Endothelial cell (in vitro differentiated cells): Measurements from ENCODE around the gene TMEM53. TPM values are rescaled to one million over a fixed set of nuclear protein-coding genes. Genes with fewer than 3 reads are reported as not detected.
"Not testable (repeated sequence)": the region's sequence is repeated elsewhere in the genome, so short reads cannot be mapped to it uniquely, and the experiment has no call there.

ENCODE experiments used
- DNase-seq: peaks from one replicate; pipeline ENCODE4 v3.0.0; 2021; ENCODE audit warnings: low spot score
- H3K27ac Mint-ChIP-seq: one replicate; pipeline ENCODE4 v1.8.0; 2021; ENCODE audit warnings: mixed read lengths, inconsistent platforms; ENCODE audit not compliant: unreplicated experiment
- H3K27me3 Mint-ChIP-seq: one replicate; pipeline ENCODE4 v1.8.0; 2021; ENCODE audit warnings: mild to moderate bottlenecking, moderate library complexity, mixed read lengths, inconsistent platforms; ENCODE audit not compliant: unreplicated experiment
- H3K36me3 Mint-ChIP-seq: one replicate; pipeline ENCODE4 v1.8.0; 2021; ENCODE audit warnings: mild to moderate bottlenecking, low read depth, mixed read lengths, inconsistent platforms; ENCODE audit not compliant: unreplicated experiment
- H3K4me1 Mint-ChIP-seq: one replicate; pipeline ENCODE4 v1.8.0; 2021; ENCODE audit warnings: mild to moderate bottlenecking, mixed read lengths, inconsistent platforms; ENCODE audit not compliant: unreplicated experiment
- H3K4me3 Mint-ChIP-seq: one replicate; pipeline ENCODE4 v1.8.0; 2021; ENCODE audit warnings: mild to moderate bottlenecking, mixed read lengths, inconsistent platforms; ENCODE audit not compliant: unreplicated experiment
- H3K9me3 Mint-ChIP-seq: one replicate; pipeline ENCODE4 v1.8.0; 2021; ENCODE audit warnings: mixed read lengths, inconsistent platforms; ENCODE audit not compliant: unreplicated experiment
- CTCF ChIP-seq: fragments of 200-600 bp; sonication (generic); IDR thresholded peaks from one replicate; pipeline ENCODE4 v1.5.0; 2021; ENCODE audit warnings: antibody characterized with exemption; ENCODE audit not compliant: unreplicated experiment
- total RNA-seq: library from RNA; stranded (reverse); fragmentation: NEBNext Ultra II Directional; extraction: Animal tissue kit (Norgen Biotek cat#: 25700); gene quantifications from one replicate; pipeline ENCODE4 v1.2.1, GENCODE V29; 2021; ENCODE audit not compliant: unreplicated experiment

Gene TMEM53
- total RNA-seq, 1 donor from 2014 or later, result 15.6 TPM

- no peak for DNase-seq
- peaks cover 7% of the 10 kb centered on the region for H3K36me3 Mint-ChIP-seq
- H3K4me1 Mint-ChIP-seq, result peaks cover 3% of the 10 kb centered on the region
- H3K9me3 Mint-ChIP-seq, result no peaks in the 10 kb centered on the region
- H3K4me3 Mint-ChIP-seq, result no peak overlapping the region
- H3K27me3 Mint-ChIP-seq, result peaks cover 4% of the 10 kb centered on the region
- H3K27ac Mint-ChIP-seq, result no peak overlapping the region
- no peak for TF ChIP-seq CTCF
Measured at GRCh38 chr1:44707112-44707881, 33.0 kb upstream of the TMEM53 start.

GRCh38 chr1:44705938-44706337 is 31.7 kb upstream of the TMEM53 start:
- H3K4me3 Mint-ChIP-seq, result no peak overlapping the region
- no peak for TF ChIP-seq CTCF
- no peaks in the 10 kb centered on the region for H3K9me3 Mint-ChIP-seq
- H3K4me1 Mint-ChIP-seq, result peaks cover 3% of the 10 kb centered on the region
- peak overlapping the region; percentile 19 for H3K27ac Mint-ChIP-seq
- peaks cover 4% of the 10 kb centered on the region for H3K27me3 Mint-ChIP-seq
- no peak for DNase-seq
- peaks cover 7% of the 10 kb centered on the region for H3K36me3 Mint-ChIP-seq

GRCh38 chr1:44705470-44705869 is 31.2 kb upstream of the TMEM53 start:
- TF ChIP-seq CTCF, result no peak
- Mint-ChIP-seq H3K27me3 (peaks cover 4% of the 10 kb centered on the region), H3K27ac (peak overlapping the region; percentile 19), H3K36me3 (peaks cover 7% of the 10 kb centered on the region), H3K4me3 (no peak overlapping the region), H3K9me3 (no peaks in the 10 kb centered on the region), H3K4me1 (peaks cover 3% of the 10 kb centered on the region)
- DNase-seq, result no peak

GRCh38 chr1:44701141-44701573 is 26.9 kb upstream of the TMEM53 start:
- H3K4me1 Mint-ChIP-seq, result no peaks in the 10 kb centered on the region
- H3K9me3 Mint-ChIP-seq, result no peaks in the 10 kb centered on the region
- no peak for DNase-seq
- peaks cover 2% of the 10 kb centered on the region for H3K36me3 Mint-ChIP-seq
- H3K27ac Mint-ChIP-seq, result no peak overlapping the region
- H3K27me3 Mint-ChIP-seq, result peaks cover 3% of the 10 kb centered on the region
- H3K4me3 Mint-ChIP-seq, result no peak overlapping the region
- no peak for TF ChIP-seq CTCF

- DNase-seq, result no peak
- Mint-ChIP-seq H3K4me1 (peaks cover 3% of the 10 kb centered on the region), H3K9me3 (no peaks in the 10 kb centered on the region), H3K27ac (no peak overlapping the region), H3K36me3 (peaks cover 2% of the 10 kb centered on the region), H3K4me3 (no peak overlapping the region), H3K27me3 (no peaks in the 10 kb centered on the region)
- TF ChIP-seq CTCF, result no peak
Measured at GRCh38 chr1:44700573-44700972, 26.3 kb upstream of the TMEM53 start.

GRCh38 chr1:44699375-44699774 is 25.1 kb upstream of the TMEM53 start:
- H3K27me3 Mint-ChIP-seq, H3K4me3 Mint-ChIP-seq, DNase-seq, H3K27ac Mint-ChIP-seq, H3K9me3 Mint-ChIP-seq, H3K36me3 Mint-ChIP-seq, H3K4me1 Mint-ChIP-seq: not testable (repeated sequence)
